Osteoblast (primary cell): ENCODE measurements around the gene GPR62. TPM values are rescaled to one million over a fixed set of nuclear protein-coding genes. Genes with fewer than 3 reads are reported as not detected.
A peak's percentile ranks its signal among the peaks of the same experiment; 100 is the strongest.

Source experiments
- DNase-seq: peaks from one replicate; pipeline ENCODE4 v3.0.0; 2011; ENCODE audit warnings: low spot score, mixed read lengths; ENCODE audit not compliant: insufficient read length; ENCODE audit errors: missing footprints
- H2AFZ ChIP-seq: 2 replicates; pipeline ENCODE4 v1.6.0; 2011; ENCODE audit warnings: mild to moderate bottlenecking, low read length
- H3K27ac ChIP-seq: 2 replicates; pipeline ENCODE4 v1.5.1; 2011; ENCODE audit warnings: mild to moderate bottlenecking, low read depth, low read length, moderate library complexity
- H3K27me3 ChIP-seq: 2 replicates; pipeline ENCODE4 v1.6.0; 2012; ENCODE audit warnings: mild to moderate bottlenecking, control low read depth, inconsistent platforms, low read length, moderate library complexity; ENCODE audit not compliant: insufficient read depth
- H3K36me3 ChIP-seq: 2 replicates; pipeline ENCODE4 v1.5.1; 2011; ENCODE audit warnings: mild to moderate bottlenecking, low read length, control low read depth, moderate library complexity; ENCODE audit not compliant: insufficient read depth
- H3K4me1 ChIP-seq: 2 replicates; pipeline ENCODE4 v1.5.1; 2011; ENCODE audit warnings: mild to moderate bottlenecking, low read length, control low read depth, moderate library complexity; ENCODE audit not compliant: insufficient read depth
- H3K4me2 ChIP-seq: 2 replicates; pipeline ENCODE4 v1.6.0; 2011; ENCODE audit warnings: mild to moderate bottlenecking, low read length; ENCODE audit not compliant: insufficient read depth
- H3K4me3 ChIP-seq: fragments of 200-600 bp; sonication (generic); 3 replicates; pipeline ENCODE4 v1.5.1; 2012; ENCODE audit warnings: mild to moderate bottlenecking, low read length, inconsistent platforms; ENCODE audit not compliant: insufficient read depth
- H3K79me2 ChIP-seq: 2 replicates; pipeline ENCODE4 v1.6.0; 2012; ENCODE audit warnings: mild to moderate bottlenecking, low read length, control low read depth, inconsistent platforms; ENCODE audit not compliant: insufficient read depth
- H3K9me3 ChIP-seq: 2 replicates; pipeline ENCODE4 v1.5.1; 2011; ENCODE audit warnings: low read depth, low read length, control low read depth
- H4K20me1 ChIP-seq: 2 replicates; pipeline ENCODE4 v1.6.0; 2012; ENCODE audit warnings: mild to moderate bottlenecking, low read length, control low read depth; ENCODE audit not compliant: insufficient read depth
- total RNA-seq: library from RNA; depleted of rRNA; stranded (reverse); fragments of >200 nt; gene quantifications from 2 replicates; pipeline ENCODE4 v1.2.3, GENCODE V29; 2012
- TF ChIP-seq, protein P1 (sequence below): IDR thresholded peaks from 2 replicates; pipeline ENCODE4 v1.5.1; 2011; ENCODE audit warnings: mild to moderate bottlenecking, low read depth, low read length, moderate library complexity; ENCODE audit errors: extremely low read depth

GPR62 gene
- total RNA-seq, 1 donor = not detected

DNA sequence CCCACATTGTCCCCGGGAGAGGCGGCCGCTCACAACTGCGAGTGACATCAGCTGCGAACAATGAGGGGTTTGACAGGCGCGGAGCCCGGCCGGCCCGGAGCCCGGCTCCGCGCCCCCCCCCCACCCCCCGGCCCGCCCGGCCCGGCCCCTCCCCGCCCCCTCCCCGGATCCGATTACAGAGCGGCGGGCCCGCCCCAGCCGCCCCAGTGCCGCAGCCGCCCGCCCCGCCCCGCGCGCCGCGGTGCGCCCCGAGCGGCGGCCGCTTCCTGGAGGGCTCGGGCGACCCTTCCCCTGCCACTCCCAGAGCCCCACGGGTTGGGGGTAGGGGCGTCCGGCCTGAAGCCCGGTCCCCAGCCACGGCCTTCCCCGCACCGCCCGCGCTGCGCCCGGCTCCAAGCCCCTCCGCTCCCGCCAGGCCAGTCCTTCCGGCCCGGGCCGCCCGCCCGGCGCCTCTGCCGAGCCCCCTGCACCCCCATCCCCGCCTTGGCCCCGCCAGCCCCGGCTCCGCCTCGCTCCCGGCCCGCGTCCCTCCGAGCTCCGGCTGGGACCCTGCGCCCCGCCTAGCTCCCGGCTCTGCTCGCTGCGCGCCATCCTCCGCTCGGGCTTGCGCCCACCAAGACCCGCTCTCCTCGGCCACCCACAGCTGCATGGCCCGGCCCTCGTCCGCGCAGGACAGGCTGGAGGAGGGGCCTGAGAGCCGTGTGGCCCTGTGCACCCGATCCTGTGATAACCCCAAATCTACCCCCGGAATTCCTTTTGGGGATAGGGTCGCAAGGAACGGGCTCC lies 12.4 kb downstream of the GPR62 start, which contains the start of gene PCBP4:
TSS of gene PCBP4 (minus strand) at position 71 of the 786 bp plus-strand sequence. CDS start 6,214 bp downstream, outside the sequence.
- Histone ChIP-seq H3K27me3 (no peaks in the 10 kb centered on the region), H3K36me3 (no peaks in the 10 kb centered on the region), H3K4me2 (peak within 1 kb of the TSS; percentile 92), H3K79me2 (peaks cover 19% of the 10 kb centered on the region), H3K27ac (peak within 1 kb of the TSS; percentile 12), H3K4me1 (peaks cover 9% of the 10 kb centered on the region), H4K20me1 (peaks cover 17% of the 10 kb centered on the region), H3K4me3 (peak within 1 kb of the TSS; percentile 82), H2AFZ (peak within 1 kb of the TSS; percentile 59), H3K9me3 (no peaks in the 10 kb centered on the region)
- peak; percentile 96 for DNase-seq
- TF ChIP-seq, protein P1, sequence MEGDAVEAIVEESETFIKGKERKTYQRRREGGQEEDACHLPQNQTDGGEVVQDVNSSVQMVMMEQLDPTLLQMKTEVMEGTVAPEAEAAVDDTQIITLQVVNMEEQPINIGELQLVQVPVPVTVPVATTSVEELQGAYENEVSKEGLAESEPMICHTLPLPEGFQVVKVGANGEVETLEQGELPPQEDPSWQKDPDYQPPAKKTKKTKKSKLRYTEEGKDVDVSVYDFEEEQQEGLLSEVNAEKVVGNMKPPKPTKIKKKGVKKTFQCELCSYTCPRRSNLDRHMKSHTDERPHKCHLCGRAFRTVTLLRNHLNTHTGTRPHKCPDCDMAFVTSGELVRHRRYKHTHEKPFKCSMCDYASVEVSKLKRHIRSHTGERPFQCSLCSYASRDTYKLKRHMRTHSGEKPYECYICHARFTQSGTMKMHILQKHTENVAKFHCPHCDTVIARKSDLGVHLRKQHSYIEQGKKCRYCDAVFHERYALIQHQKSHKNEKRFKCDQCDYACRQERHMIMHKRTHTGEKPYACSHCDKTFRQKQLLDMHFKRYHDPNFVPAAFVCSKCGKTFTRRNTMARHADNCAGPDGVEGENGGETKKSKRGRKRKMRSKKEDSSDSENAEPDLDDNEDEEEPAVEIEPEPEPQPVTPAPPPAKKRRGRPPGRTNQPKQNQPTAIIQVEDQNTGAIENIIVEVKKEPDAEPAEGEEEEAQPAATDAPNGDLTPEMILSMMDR = no peak

DNA sequence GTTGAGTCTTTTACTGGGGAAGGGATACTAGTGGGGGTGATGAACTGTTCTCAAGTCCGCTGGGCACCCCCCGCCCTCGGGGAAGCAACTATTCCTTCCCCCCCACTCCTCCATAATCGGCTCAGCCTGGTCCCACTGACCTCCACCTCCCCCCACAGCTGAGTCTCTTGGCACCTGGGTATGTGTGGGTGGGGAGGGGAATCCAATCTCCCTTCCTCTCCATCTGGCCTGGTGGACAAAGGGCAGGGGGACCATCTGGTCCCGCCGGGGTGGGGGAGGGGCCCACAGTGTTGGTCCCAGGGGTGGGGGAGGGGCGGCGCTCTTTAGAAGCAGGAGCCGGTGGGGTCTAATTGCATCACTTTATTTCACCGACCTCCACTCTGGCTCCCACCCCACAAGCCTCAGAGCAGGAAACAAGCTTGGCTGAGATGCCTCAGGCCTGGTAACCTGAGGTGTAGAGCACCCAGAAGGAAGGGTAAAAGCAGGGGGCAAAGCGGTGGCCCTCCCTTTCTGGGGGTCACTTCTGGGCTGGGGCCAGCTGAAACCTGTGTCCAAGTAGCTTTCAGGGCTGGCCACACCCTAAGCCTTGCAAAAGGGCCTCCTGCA lies 13.1 kb downstream of the GPR62 start:
- Histone ChIP-seq H2AFZ (peak overlapping the region; percentile 59), H3K27me3 (no peaks in the 10 kb centered on the region), H3K4me1 (peaks cover 11% of the 10 kb centered on the region), H3K4me3 (peak overlapping the region; percentile 82), H3K36me3 (no peaks in the 10 kb centered on the region), H3K27ac (peak overlapping the region; percentile 12), H3K9me3 (no peaks in the 10 kb centered on the region), H3K4me2 (peak overlapping the region; percentile 91), H4K20me1 (peaks cover 17% of the 10 kb centered on the region), H3K79me2 (peaks cover 20% of the 10 kb centered on the region)
- TF ChIP-seq, protein P1 = no peak
- peak; percentile 83 for DNase-seq

DNA sequence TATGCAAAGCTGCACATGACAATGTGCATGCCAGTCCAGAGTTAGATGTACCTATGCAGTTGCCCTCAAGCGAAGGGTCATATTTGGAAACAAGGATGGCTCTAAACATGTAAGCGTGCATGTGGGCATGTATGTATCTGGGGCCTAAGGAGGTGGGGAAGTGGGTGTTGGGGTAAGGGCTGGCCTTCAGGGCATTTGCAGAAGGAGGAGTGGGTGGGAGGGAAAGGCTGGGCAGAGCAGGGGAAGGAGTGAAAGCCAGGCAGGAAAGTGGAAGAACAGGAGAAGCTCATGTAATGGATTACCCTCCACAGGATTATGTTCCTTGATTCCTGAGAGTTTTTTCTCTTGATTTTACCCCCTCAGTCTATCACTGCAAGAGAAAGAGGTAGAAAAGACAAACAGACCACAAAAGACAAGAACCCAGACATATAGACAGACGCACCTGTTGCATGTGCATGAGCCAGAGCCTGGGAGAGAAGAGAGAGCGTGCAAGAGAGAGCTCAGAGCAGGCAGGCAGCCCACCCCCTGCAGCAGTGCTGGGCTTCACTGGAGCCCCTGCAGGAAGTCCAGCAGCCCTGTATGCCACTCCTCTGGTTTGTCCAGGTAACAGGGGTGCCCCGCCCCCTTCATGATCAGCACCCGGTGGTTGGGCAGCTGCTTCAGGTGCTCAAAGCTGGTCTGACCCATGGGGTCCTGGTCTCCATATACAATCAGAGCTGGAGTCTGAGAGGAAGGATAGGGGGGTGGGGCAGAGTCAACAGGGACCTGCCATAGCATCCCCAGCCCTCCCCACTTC lies 13.9 kb downstream of the GPR62 start:
- Histone ChIP-seq H3K27ac (no peak overlapping the region), H2AFZ (no peak overlapping the region), H3K4me2 (no peak overlapping the region), H3K9me3 (no peaks in the 10 kb centered on the region), H4K20me1 (peaks cover 17% of the 10 kb centered on the region), H3K27me3 (no peaks in the 10 kb centered on the region), H3K4me3 (no peak overlapping the region), H3K36me3 (no peaks in the 10 kb centered on the region), H3K79me2 (peaks cover 24% of the 10 kb centered on the region), H3K4me1 (peaks cover 17% of the 10 kb centered on the region)
- TF ChIP-seq, protein P1 = no peak
- DNase-seq = no peak
